Measurements from ENCODE around the gene TBC1D4.

DNA sequence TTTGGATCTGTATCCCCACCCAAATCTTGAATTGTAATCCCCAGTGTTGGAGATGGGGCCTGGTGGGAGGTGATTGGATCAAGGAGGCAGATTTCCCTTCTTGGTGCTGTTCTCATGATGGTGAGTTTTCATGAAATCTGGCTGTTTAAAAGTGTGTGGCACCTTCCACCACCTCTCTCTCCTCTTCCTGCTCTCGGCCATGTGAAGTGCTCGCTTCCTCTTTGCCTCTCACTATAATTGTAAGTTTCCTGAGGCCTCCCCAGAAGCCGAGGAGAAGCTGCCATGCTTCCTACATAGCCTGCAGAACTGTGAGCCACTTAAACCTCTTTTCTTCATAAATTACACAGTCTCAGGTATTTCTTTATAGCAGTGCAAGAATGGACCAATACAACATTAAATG is 40.0 kb upstream of the TBC1D4 start:
- TF ChIP-seq JUND (IDR thresholded peaks at IDR 0.05) (no peak), CTCF (IDR thresholded peaks at IDR 0.05) (no peak), NFIC (IDR thresholded peaks at IDR 0.05; ENCODE audit: borderline replicate concordance) (no peak), FOXM1 (IDR thresholded peaks at IDR 0.05; ENCODE audit: low read depth) (no peak), YY1 (IDR thresholded peaks at IDR 0.05; ENCODE audit: low read depth) (no peak)
- TF ChIP-seq, protein P1, sequence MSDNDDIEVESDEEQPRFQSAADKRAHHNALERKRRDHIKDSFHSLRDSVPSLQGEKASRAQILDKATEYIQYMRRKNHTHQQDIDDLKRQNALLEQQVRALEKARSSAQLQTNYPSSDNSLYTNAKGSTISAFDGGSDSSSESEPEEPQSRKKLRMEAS (IDR thresholded peaks at IDR 0.05; ENCODE audit: low read depth) = no peak

Data from SK-N-SH (cell line).